ENCODE results near the gene COPS8. TPM values are rescaled to one million over a fixed set of nuclear protein-coding genes. Genes with fewer than 3 reads are reported as not detected.
A peak's percentile ranks its signal among the peaks of the same experiment; 100 is the strongest.

Gene COPS8
- total RNA-seq, 1 donor from 2014 or later = 97.1 TPM

DNA sequence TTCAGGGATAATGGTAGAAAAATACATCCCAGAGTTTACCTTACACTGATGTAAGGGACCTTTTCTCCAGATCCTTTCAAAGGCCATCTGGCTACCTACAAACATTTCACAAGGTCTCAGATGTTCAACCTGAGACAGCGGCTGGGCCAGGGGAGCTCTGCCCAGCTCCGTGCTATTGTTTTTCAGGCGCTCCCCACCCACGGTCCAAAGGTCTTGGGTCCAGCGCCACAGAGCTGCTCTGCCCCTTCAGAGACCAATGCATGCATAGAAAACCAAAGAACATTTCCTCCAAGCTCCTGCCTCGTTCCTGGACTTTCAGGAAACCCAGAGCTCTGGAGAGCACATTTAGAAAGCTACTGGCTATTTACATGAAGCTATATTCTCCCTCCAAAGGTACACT lies 40.3 kb downstream of the COPS8 start:
- DNase-seq (ENCODE audit: low spot score) = no peak
- no peaks in the 10 kb centered on the region for H3K36me3 Mint-ChIP-seq (ENCODE audit: low read depth, unreplicated experiment)
- TF ChIP-seq, protein P1, sequence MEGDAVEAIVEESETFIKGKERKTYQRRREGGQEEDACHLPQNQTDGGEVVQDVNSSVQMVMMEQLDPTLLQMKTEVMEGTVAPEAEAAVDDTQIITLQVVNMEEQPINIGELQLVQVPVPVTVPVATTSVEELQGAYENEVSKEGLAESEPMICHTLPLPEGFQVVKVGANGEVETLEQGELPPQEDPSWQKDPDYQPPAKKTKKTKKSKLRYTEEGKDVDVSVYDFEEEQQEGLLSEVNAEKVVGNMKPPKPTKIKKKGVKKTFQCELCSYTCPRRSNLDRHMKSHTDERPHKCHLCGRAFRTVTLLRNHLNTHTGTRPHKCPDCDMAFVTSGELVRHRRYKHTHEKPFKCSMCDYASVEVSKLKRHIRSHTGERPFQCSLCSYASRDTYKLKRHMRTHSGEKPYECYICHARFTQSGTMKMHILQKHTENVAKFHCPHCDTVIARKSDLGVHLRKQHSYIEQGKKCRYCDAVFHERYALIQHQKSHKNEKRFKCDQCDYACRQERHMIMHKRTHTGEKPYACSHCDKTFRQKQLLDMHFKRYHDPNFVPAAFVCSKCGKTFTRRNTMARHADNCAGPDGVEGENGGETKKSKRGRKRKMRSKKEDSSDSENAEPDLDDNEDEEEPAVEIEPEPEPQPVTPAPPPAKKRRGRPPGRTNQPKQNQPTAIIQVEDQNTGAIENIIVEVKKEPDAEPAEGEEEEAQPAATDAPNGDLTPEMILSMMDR (IDR thresholded peaks at IDR 0.05; ENCODE audit: unreplicated experiment) = no peak
- H3K4me3 Mint-ChIP-seq (ENCODE audit: unreplicated experiment) = no peak overlapping the region
- no peaks in the 10 kb centered on the region for H3K4me1 Mint-ChIP-seq (ENCODE audit: unreplicated experiment)
- H3K9me3 Mint-ChIP-seq (ENCODE audit: unreplicated experiment) = no peaks in the 10 kb centered on the region
- H3K27ac Mint-ChIP-seq (ENCODE audit: unreplicated experiment) = no peak overlapping the region
- peaks cover 2% of the 10 kb centered on the region for H3K27me3 Mint-ChIP-seq (ENCODE audit: unreplicated experiment)

DNA sequence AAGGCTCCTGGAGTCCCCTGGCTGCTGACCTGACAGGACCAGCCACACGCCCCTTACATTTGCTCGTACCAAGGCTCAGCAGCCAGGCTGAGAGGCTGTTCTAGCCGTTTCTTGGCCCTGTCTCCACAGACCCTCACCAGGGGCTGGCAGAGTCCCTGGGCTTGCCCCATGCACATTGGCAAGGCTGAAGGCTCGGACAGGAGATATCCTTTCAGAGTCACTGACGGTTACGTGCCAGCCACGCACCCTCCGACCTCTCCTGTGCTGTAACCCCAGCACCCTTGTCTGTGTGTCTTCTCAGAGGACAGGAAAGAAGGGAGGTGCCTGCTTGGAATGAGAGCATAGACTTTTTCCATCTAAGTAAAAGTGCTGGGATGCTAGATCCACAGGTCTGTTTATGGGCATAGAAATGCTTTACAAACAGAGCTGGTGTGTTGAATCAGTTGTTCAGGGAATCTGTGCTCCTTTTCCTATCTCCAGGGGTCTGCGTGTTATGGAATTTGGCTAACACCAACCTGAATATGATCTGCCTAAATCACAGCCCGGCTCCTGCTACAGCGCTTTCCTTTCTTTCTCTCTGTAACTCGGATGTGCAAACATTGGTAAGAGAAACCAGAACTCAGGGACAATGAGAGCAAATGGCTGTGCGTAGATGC lies 41.0 kb downstream of the COPS8 start:
- peaks cover 2% of the 10 kb centered on the region for H3K27me3 Mint-ChIP-seq (ENCODE audit: unreplicated experiment)
- H3K4me1 Mint-ChIP-seq (ENCODE audit: unreplicated experiment) = no peaks in the 10 kb centered on the region
- no peak overlapping the region for H3K27ac Mint-ChIP-seq (ENCODE audit: unreplicated experiment)

DNA sequence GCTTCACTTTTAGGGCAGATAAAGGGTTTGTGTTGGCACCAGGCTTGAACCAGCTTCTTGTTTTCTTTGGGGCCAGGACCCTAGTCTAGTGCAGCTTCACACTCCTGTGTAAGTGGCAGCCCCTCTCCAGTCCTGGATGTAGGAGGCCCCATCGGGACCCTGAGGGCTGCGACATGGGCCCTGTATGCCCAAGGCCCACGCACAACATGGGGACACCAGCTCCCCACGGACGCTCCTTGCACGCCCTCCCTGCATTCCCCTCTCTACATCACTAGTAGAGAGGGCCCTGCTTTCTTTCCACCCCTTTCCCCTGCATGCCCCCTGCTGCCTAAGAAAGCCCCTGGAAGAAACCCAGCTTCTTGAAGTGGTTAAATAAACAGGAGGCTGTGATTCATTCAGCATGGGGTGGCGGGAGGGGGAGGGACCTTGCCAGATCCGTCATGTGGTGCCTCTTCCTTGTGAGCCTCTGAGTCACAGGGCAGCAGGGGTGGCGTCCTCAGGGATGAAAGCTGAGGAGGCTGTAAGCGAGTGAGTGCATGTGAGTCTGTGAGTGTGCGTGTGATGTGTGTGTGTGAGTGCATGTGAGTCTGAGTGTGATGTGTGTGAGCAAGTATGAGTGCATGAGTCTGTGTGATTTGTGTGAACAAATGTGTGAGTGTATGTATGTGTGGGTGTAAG lies 42.5 kb downstream of the COPS8 start:
- H3K9me3 Mint-ChIP-seq (ENCODE audit: unreplicated experiment) = no peaks in the 10 kb centered on the region
- TF ChIP-seq, protein P1 (IDR thresholded peaks at IDR 0.05; ENCODE audit: unreplicated experiment) = no peak
- DNase-seq (ENCODE audit: low spot score) = peak; percentile 13

More for the DNA sequence above, 41.0 kb downstream of the COPS8 start:
- DNase-seq (ENCODE audit: low spot score) = no peak
- TF ChIP-seq, protein P1 (IDR thresholded peaks at IDR 0.05; ENCODE audit: unreplicated experiment) = no peak
- H3K4me3 Mint-ChIP-seq (ENCODE audit: unreplicated experiment) = no peak overlapping the region
- H3K36me3 Mint-ChIP-seq (ENCODE audit: low read depth, unreplicated experiment) = no peaks in the 10 kb centered on the region
- H3K9me3 Mint-ChIP-seq (ENCODE audit: unreplicated experiment) = no peaks in the 10 kb centered on the region

DNA sequence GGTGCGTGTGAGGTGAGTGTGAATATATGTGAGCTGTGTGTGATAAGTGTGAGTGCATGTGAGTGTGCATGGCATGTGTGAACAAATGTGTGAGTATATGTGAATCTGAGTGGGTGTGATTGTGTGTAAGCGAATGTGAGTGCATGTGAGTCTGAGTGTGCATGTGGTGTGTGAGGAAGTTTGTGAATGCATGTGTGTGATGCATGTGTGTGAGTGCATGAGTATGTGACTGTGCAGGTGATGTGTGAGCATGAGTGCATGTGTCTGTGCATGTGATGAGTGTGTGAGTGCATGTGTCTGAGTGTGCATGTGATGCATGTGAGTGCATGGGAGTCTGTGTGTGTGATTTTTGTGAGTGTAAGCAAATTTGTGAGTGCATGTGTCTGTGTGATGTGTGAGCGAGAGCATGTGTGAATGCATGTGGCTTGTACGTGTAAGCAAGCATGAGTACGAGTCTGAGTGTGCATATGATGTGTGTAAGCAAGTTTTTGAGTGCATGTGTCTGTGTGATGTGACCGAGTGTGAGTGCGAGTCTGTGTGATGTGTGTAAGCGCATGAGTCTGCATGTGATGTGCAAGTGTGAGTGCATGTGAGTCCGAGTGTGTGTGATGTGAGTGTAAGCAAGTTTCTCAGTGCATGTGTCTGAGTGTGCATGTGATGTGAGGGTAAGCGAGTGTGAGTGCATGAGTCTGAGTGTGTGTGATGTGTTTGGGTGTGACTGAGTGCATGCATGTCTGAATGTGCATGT lies 43.3 kb downstream of the COPS8 start:
- no peak for DNase-seq (ENCODE audit: low spot score)

More for the DNA sequence above, 42.5 kb downstream of the COPS8 start:
- no peak overlapping the region for H3K4me3 Mint-ChIP-seq (ENCODE audit: unreplicated experiment)
- H3K4me1 Mint-ChIP-seq (ENCODE audit: unreplicated experiment) = no peaks in the 10 kb centered on the region
- H3K27ac Mint-ChIP-seq (ENCODE audit: unreplicated experiment) = no peak overlapping the region
- H3K27me3 Mint-ChIP-seq (ENCODE audit: unreplicated experiment) = peaks cover 2% of the 10 kb centered on the region
- H3K36me3 Mint-ChIP-seq (ENCODE audit: low read depth, unreplicated experiment) = no peaks in the 10 kb centered on the region

More for the DNA sequence above, 43.3 kb downstream of the COPS8 start:
- no peaks in the 10 kb centered on the region for H3K36me3 Mint-ChIP-seq (ENCODE audit: low read depth, unreplicated experiment)
- peaks cover 2% of the 10 kb centered on the region for H3K27me3 Mint-ChIP-seq (ENCODE audit: unreplicated experiment)
- no peaks in the 10 kb centered on the region for H3K9me3 Mint-ChIP-seq (ENCODE audit: unreplicated experiment)
- TF ChIP-seq, protein P1 (IDR thresholded peaks at IDR 0.05; ENCODE audit: unreplicated experiment) = no peak
- H3K4me3 Mint-ChIP-seq (ENCODE audit: unreplicated experiment) = no peak overlapping the region
- no peak overlapping the region for H3K27ac Mint-ChIP-seq (ENCODE audit: unreplicated experiment)
- no peaks in the 10 kb centered on the region for H3K4me1 Mint-ChIP-seq (ENCODE audit: unreplicated experiment)

Data from endothelial cell (in vitro differentiated cells).